DOHH2 (cell line): ENCODE measurements around the gene RABGAP1L.

ENCODE experiments used
- H3F3A ChIP-seq: fragments of 200-600 bp; sonication (generic), shearing (Covaris generic); 2 replicates; pipeline ENCODE4 v1.6.0; 2016; ENCODE audit warnings: antibody characterized with exemption, mild to moderate bottlenecking; ENCODE audit not compliant: control insufficient read depth, insufficient read depth
- H3K27ac ChIP-seq: fragments of 200-600 bp; sonication (generic); 2 replicates; pipeline ENCODE4 v1.5.1; 2014; ENCODE audit warnings: low read depth, mild to moderate bottlenecking, low read length, moderate library complexity
- H3K27me3 ChIP-seq: fragments of 200-600 bp; sonication (generic); 2 replicates; pipeline ENCODE4 v1.6.1; 2014; ENCODE audit warnings: mild to moderate bottlenecking, low read length, mixed read lengths; ENCODE audit not compliant: control insufficient read depth
- H3K36me3 ChIP-seq: fragments of 200-600 bp; sonication (generic); 2 replicates; pipeline ENCODE4 v1.6.1; 2014; ENCODE audit warnings: mild to moderate bottlenecking, low read length, moderate library complexity, mixed read lengths; ENCODE audit not compliant: control insufficient read depth
- H3K4me1 ChIP-seq: fragments of 200-600 bp; sonication (generic); 2 replicates; pipeline ENCODE4 v1.6.1; 2014; ENCODE audit warnings: mild to moderate bottlenecking, low read length, mixed read lengths; ENCODE audit not compliant: control insufficient read depth
- H3K4me2 ChIP-seq: fragments of 200-600 bp; sonication (generic); 2 replicates; pipeline ENCODE4 v1.6.0; 2014; ENCODE audit warnings: mild to moderate bottlenecking, low read length, moderate library complexity
- H3K4me3 ChIP-seq: fragments of 200-600 bp; sonication (generic); 2 replicates; pipeline ENCODE4 v1.5.1; 2014; ENCODE audit warnings: mild to moderate bottlenecking, low read length, mixed read lengths
- H3K79me2 ChIP-seq: fragments of 200-600 bp; sonication (generic); 2 replicates; pipeline ENCODE4 v1.6.1; 2014; ENCODE audit warnings: mild to moderate bottlenecking, low read length, mixed read lengths; ENCODE audit not compliant: control insufficient read depth
- H3K9me2 ChIP-seq: fragments of 200-600 bp; sonication (generic); replicated peaks from 2 replicates; pipeline ENCODE4 v1.6.1; 2014; ENCODE audit warnings: mild to moderate bottlenecking, low read length, mixed read lengths; ENCODE audit not compliant: control insufficient read depth
- H3K9me3 ChIP-seq: fragments of 200-600 bp; sonication (generic); 2 replicates; pipeline ENCODE4 v1.6.1; 2014; ENCODE audit warnings: antibody characterized with exemption, low read length, mixed read lengths; ENCODE audit not compliant: control insufficient read depth, insufficient read depth
- H4K20me1 ChIP-seq: fragments of 200-600 bp; sonication (generic); 2 replicates; pipeline ENCODE4 v1.6.0; 2014; ENCODE audit warnings: low read depth, mild to moderate bottlenecking, antibody characterized with exemption, low read length, moderate library complexity; ENCODE audit not compliant: control insufficient read depth, insufficient read depth
- CTCF ChIP-seq: fragments of 200-600 bp; sonication (generic); IDR thresholded peaks from one replicate; pipeline ENCODE4 v1.5.1; 2014; ENCODE audit warnings: antibody characterized with exemption, mild to moderate bottlenecking, low read depth, low read length; ENCODE audit not compliant: poor library complexity, severe bottlenecking
- EZH2phosphoT487 ChIP-seq: fragments of 200-600 bp; sonication (generic); IDR thresholded peaks from 2 replicates; pipeline ENCODE4 v1.6.1; 2017; ENCODE audit warnings: borderline replicate concordance, mild to moderate bottlenecking, antibody characterized with exemption, low read length, moderate library complexity, mixed read lengths

Gene RABGAP1L

GRCh38 chr1:174880171-174880570 lies 720.9 kb downstream of the RABGAP1L start:
- no peak overlapping the region for H3K27ac ChIP-seq
- peaks cover 36% of the 10 kb centered on the region for H3K79me2 ChIP-seq
- H3K9me2 ChIP-seq: no peaks in the 10 kb centered on the region
- no peak overlapping the region for H3K4me2 ChIP-seq
- no peaks in the 10 kb centered on the region for H3K27me3 ChIP-seq
- no peak for TF ChIP-seq CTCF
- TF ChIP-seq EZH2phosphoT487: no peak
- H3K4me3 ChIP-seq: no peak overlapping the region
- no peaks in the 10 kb centered on the region for H3K9me3 ChIP-seq
- no peaks in the 10 kb centered on the region for H4K20me1 ChIP-seq
- peaks cover 42% of the 10 kb centered on the region for H3K36me3 ChIP-seq
- peaks cover 34% of the 10 kb centered on the region for H3K4me1 ChIP-seq
- 0 out of 2 replicates have a peak, but pooled peaks cover 2% of the 10 kb centered on the region for H3F3A ChIP-seq

GRCh38 chr1:174883409-174883808 lies 724.1 kb downstream of the RABGAP1L start:
- 0 out of 2 replicates have a peak, but pooled peaks cover 2% of the 10 kb centered on the region for H3F3A ChIP-seq
- no peak overlapping the region for H3K4me3 ChIP-seq
- no peak overlapping the region for H3K4me2 ChIP-seq
- no peaks in the 10 kb centered on the region for H4K20me1 ChIP-seq
- H3K9me3 ChIP-seq: no peaks in the 10 kb centered on the region
- no peak overlapping the region for H3K27ac ChIP-seq
- H3K9me2 ChIP-seq: no peaks in the 10 kb centered on the region
- H3K4me1 ChIP-seq: peaks cover 8% of the 10 kb centered on the region; the same call in 1 of the 2 replicates
- peaks cover 6% of the 10 kb centered on the region; the same call in 1 of the 2 replicates for H3K79me2 ChIP-seq
- TF ChIP-seq CTCF (no peak), EZH2phosphoT487 (no peak)
- H3K27me3 ChIP-seq: no peaks in the 10 kb centered on the region
- peaks cover 39% of the 10 kb centered on the region for H3K36me3 ChIP-seq

- Histone ChIP-seq H3K36me3 (peaks cover 39% of the 10 kb centered on the region), H3K4me1 (peaks cover 8% of the 10 kb centered on the region; the same call in 1 of the 2 replicates), H3K4me2 (no peak overlapping the region), H3K9me2 (no peaks in the 10 kb centered on the region), H3K27ac (no peak overlapping the region), H3K4me3 (no peak overlapping the region), H3K79me2 (peaks cover 6% of the 10 kb centered on the region; the same call in 1 of the 2 replicates), H3F3A (0 out of 2 replicates have a peak, but pooled peaks cover 2% of the 10 kb centered on the region), H4K20me1 (no peaks in the 10 kb centered on the region), H3K27me3 (no peaks in the 10 kb centered on the region), H3K9me3 (no peaks in the 10 kb centered on the region)
- TF ChIP-seq CTCF (no peak), EZH2phosphoT487 (no peak)
Observed at GRCh38 chr1:174884038-174884437, 724.7 kb downstream of the RABGAP1L start.
